Measurements from ENCODE around the gene P4HTM. TPM values are rescaled to one million over a fixed set of nuclear protein-coding genes. Genes with fewer than 3 reads are reported as not detected.
A peak's percentile ranks its signal among the peaks of the same experiment; 100 is the strongest.

P4HTM gene
- total RNA-seq (2021; fragmentation: NEBNext Ultra II Directional; extraction: Animal tissue kit (Norgen Biotek cat#: 25700)) (18.6 and 19.1 TPM in 2 replicates), polyA plus RNA-seq (2011; rRNA removed) (25.4 and 31.1 TPM in 2 replicates), polyA minus RNA-seq (2011; rRNA and poly(A)+ RNA removed) (34.6 and 38.0 TPM in 2 replicates)
- 29.9 TPM for polyA plus RNA-seq (2011; cell fraction: cytosol; rRNA removed)
- 89.3 TPM for polyA plus RNA-seq (2011; cell fraction: nucleus; rRNA removed)
- 12.6 to 22.7 TPM (median 21.6 TPM) in 4 replicates for polyA plus RNA-seq (2012, experiment 1 of 2)
- 14.0 TPM for polyA plus RNA-seq (2012, experiment 2 of 2)
- polyA plus RNA-seq (2013, experiment 1 of 2): 18.0 TPM
- polyA plus RNA-seq (2013, experiment 2 of 2): 14.1 TPM
- 24.7 TPM for polyA minus RNA-seq (2011; cell fraction: cytosol; rRNA and poly(A)+ RNA removed)
- 72.0 TPM for polyA minus RNA-seq (2011; cell fraction: nucleus; rRNA and poly(A)+ RNA removed)
- long read RNA-seq, experiment 1, partial matches to known transcripts: 3 of 10 reads
- long read RNA-seq, experiment 1, other reads (novel, unspliced or antisense): 7 of 10 reads
- long read RNA-seq, experiment 2: 0 reads

GRCh38 chr3:48989796-48990635 lies at the start of gene P4HTM:
P4HTM (plus strand) TSS chr3:48990241; CDS start chr3:48990257, 16 bp downstream.
- Histone ChIP-seq H3K56ac (replicated peaks; ENCODE audit: insufficient read length, low read depth, low read length) (peak within 1 kb of the TSS; percentile 86), H3K23ac (ENCODE audit: insufficient read length) (no peak within 1 kb of the TSS), H3K27me3 (replicated peaks in 1 of 4; ENCODE audit: control insufficient read depth in 3 of 4, extremely low read depth in 1 of 4, insufficient read depth in 3 of 4, low read length in 3 of 4) (no peaks in the 10 kb centered on the region), H3K9ac (replicated peaks in 1 of 4; ENCODE audit: extremely low read depth in 1 of 4, low read depth in 3 of 4, low read length in 3 of 4) (peak within 1 kb of the TSS; percentile 78 to 89 (median 84)), H3K27ac (ENCODE audit: low read depth, low read length) (peak within 1 kb of the TSS; percentile 87), H3K4me1 (replicated peaks in 1 of 4; ENCODE audit: control insufficient read depth in 3 of 4, insufficient read depth in 4 of 4, low read length in 3 of 4) (peaks cover 7 to 17% (median 10%) of the 10 kb centered on the region in 4 experiments; a peak in 5 of 7 replicates), H2BK20ac (ENCODE audit: low read length) (0 out of 2 replicates have a peak within 1 kb of the TSS, but pooled peaks have one; percentile 48), H4K5ac (ENCODE audit: insufficient read length, low read depth, low read length) (peak within 1 kb of the TSS; percentile 97), H3K4ac (replicated peaks; ENCODE audit: insufficient read length, low read depth, low read length) (peak within 1 kb of the TSS; percentile 94), H4K8ac (ENCODE audit: extremely low read depth, insufficient read depth, low read length) (peak within 1 kb of the TSS; percentile 85), H3K14ac (ENCODE audit: insufficient read length) (no peak within 1 kb of the TSS), H4K91ac (replicated peaks; ENCODE audit: insufficient read length, low read length) (peak within 1 kb of the TSS; percentile 96), H3K4me3 (ENCODE audit: extremely low read depth in 1 of 4, insufficient read depth in 2 of 4, low read depth in 3 of 4, low read length in 4 of 4) (peak within 1 kb of the TSS; percentile 66 to 83 (median 76)), H3K9me3 (ENCODE audit: insufficient read depth in 2 of 2, low read depth in 1 of 2, low read length in 1 of 2) (no peaks in the 10 kb centered on the region), H3K79me2 (ENCODE audit: control insufficient read depth in 1 of 2, insufficient read depth in 2 of 2, low read length in 2 of 2) (peaks cover 0 to 21% of the 10 kb centered on the region in 2 experiments; a peak in 2 of 4 replicates), H2AFZ (ENCODE audit: low read length) (peak within 1 kb of the TSS; percentile 36; the same call in 1 of the 2 replicates), H3K4me2 (ENCODE audit: insufficient read depth in 1 of 2, low read depth in 2 of 2, low read length in 2 of 2) (peak within 1 kb of the TSS; percentile 84 to 94), H2BK120ac (replicated peaks; ENCODE audit: low read depth, low read length) (peak within 1 kb of the TSS; percentile 62), H3K36me3 (ENCODE audit: control insufficient read depth in 2 of 4, insufficient read depth in 4 of 4, low read length in 3 of 4) (peaks cover 0 to 5% (median 1%) of the 10 kb centered on the region in 4 experiments; a peak in 5 of 8 replicates), H4K20me1 (replicated peaks in 1 of 2; ENCODE audit: control insufficient read depth in 1 of 2, insufficient read depth in 2 of 2, low read length in 2 of 2) (peaks cover 3 to 4% of the 10 kb centered on the region in 2 experiments), H3K23me2 (ENCODE audit: low read depth, low read length) (peaks cover 20% of the 10 kb centered on the region), H3K79me1 (ENCODE audit: low read depth, low read length) (no peaks in the 10 kb centered on the region; the same call in 1 of the 2 replicates), H2BK12ac (ENCODE audit: low read depth, low read length) (peak within 1 kb of the TSS; percentile 80), H2AK5ac (ENCODE audit: low read depth, low read length) (peak within 1 kb of the TSS; percentile 33; the same call in 1 of the 2 replicates), H2BK5ac (ENCODE audit: low read depth, low read length) (peak within 1 kb of the TSS; percentile 89), H2BK15ac (ENCODE audit: low read length) (no peak within 1 kb of the TSS), H3K18ac (ENCODE audit: extremely low read depth, low read length) (peak within 1 kb of the TSS; percentile 97)
- ChIA-PET CTCF (ENCODE audit: partially characterized antibody) (interaction anchor here (1.1 to 19.9 kb wide), 5 partner anchors 7 to 103 kb away, joined by 4 to 467 read pairs (median 22); partner anchors contain the start of genes DALRD3, NDUFAF3 and WDR6), POLR2A (ENCODE audit: partially characterized antibody) (interaction anchor here (0.9 to 38.8 kb wide), 13 partner anchors 10 to 452 kb away, joined by 3 to 1518 read pairs (median 5); partner anchors contain the start of genes CELSR3, DALRD3, IMPDH2 and NDUFAF3)
- FAIRE-seq (no peak), DNase-seq (ENCODE audit: low read depth in 1 of 2, low spot score in 2 of 2) (peak; percentile 63 to 84)
- 2% methylated on average over 72 of the region's 91 CpGs; no CpG with 5 or more reads in 1 of the 2 experiments for WGBS, 2 experiments (ENCODE audit: extremely low coverage in 1 of 2, insufficient coverage in 1 of 2, insufficient read length in 1 of 2, insufficient replicate concordance in 2 of 2, low coverage in 1 of 2, low lambda C conversion rate in 2 of 2, missing lambda C conversion rate in 1 of 2)
- TF ChIP-seq JUND (IDR thresholded peaks at IDR 0.05; ENCODE audit: low read length) (peak; percentile 94), ZNF274 (IDR thresholded peaks at IDR 0.05; ENCODE audit: borderline replicate concordance, extremely low read depth, low read length) (no peak), TEAD4 (IDR thresholded peaks at IDR 0.05; ENCODE audit: low read depth, low read length) (peak; percentile 51; the same call in 1 of the 2 replicates), SIN3A (conservative IDR thresholded peaks at IDR 0.05 in 1 of 2, IDR thresholded peaks at IDR 0.05 in 1 of 2; ENCODE audit: low read depth in 1 of 2, low read length in 2 of 2) (peak in 1 of 2 experiments; percentile 34; a peak in 2 of 4 replicates), PHF8 (conservative IDR thresholded peaks at IDR 0.05; ENCODE audit: low read depth, low read length) (peak; percentile 76), ASH2L (IDR thresholded peaks at IDR 0.05; ENCODE audit: low read length) (peak; percentile 24), CREB1 (IDR thresholded peaks at IDR 0.05) (peak; percentile 94)
- TF ChIP-seq, protein P1, sequence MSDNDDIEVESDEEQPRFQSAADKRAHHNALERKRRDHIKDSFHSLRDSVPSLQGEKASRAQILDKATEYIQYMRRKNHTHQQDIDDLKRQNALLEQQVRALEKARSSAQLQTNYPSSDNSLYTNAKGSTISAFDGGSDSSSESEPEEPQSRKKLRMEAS (IDR thresholded peaks at IDR 0.05): peak; percentile 63

Measured in H1 (cell line).